Right lobe of liver (tissue), 4 donors: ENCODE results near the gene SLC66A3.

Source experiments
- POLR2A ChIP-seq: fragments of 450-650 bp; IDR thresholded peaks from one replicate; pipeline ENCODE4 v1.6.1; 2017; ENCODE audit warnings: antibody characterized with exemption, mild to moderate bottlenecking
- TF ChIP-seq, protein P1 (sequence below), 4 donors: fragments of 200-600 bp in 3 of 4; fragments of 450-650 bp in 1 of 4; IDR thresholded peaks; one replicate each; pipeline versions ENCODE4 v1.5.1 to v1.8.0; 2016 to 2022; ENCODE audit warnings: antibody characterized with exemption in 4 of 4, mild to moderate bottlenecking in 2 of 4
- donor health status: DM: no; HTN: no; CAD: no.
- donor health status: DM: no; HTN: no; CAD: no.
- donor health status: DM: no; HTN: yes; CAD: no.

DNA sequence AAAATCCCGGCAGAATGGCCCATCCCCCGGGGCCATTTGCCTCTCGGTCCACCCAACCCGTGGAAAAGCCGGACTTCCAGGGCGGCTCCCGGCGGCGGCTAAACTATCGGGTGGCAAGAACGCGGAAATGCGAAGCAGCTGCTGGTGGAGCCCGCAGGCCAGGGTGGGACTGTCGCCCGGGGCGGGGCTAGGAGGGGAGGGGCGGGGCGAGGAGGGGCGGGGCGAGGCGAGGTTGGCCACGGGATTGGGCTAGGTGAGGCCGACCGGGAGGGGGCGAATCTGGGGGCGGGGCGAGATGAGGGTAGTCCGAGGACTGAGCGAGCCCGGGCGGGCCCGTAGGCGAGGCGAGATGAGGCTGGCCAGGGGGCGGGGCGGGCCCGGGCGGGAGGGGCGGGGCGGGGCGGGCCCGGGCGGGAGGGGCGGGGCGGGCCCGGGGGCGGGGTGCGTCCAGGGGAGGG is 315 bp upstream of the SLC66A3 start:
- TF ChIP-seq, protein P1, sequence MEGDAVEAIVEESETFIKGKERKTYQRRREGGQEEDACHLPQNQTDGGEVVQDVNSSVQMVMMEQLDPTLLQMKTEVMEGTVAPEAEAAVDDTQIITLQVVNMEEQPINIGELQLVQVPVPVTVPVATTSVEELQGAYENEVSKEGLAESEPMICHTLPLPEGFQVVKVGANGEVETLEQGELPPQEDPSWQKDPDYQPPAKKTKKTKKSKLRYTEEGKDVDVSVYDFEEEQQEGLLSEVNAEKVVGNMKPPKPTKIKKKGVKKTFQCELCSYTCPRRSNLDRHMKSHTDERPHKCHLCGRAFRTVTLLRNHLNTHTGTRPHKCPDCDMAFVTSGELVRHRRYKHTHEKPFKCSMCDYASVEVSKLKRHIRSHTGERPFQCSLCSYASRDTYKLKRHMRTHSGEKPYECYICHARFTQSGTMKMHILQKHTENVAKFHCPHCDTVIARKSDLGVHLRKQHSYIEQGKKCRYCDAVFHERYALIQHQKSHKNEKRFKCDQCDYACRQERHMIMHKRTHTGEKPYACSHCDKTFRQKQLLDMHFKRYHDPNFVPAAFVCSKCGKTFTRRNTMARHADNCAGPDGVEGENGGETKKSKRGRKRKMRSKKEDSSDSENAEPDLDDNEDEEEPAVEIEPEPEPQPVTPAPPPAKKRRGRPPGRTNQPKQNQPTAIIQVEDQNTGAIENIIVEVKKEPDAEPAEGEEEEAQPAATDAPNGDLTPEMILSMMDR (IDR thresholded peaks at IDR 0.05): no peak
- TF ChIP-seq POLR2A: no peak
